DOHH2 (cell line): ENCODE measurements around the gene ALG8.

Experiments
- H3F3A ChIP-seq: fragments of 200-600 bp; sonication (generic), shearing (Covaris generic); 2 replicates; pipeline ENCODE4 v1.6.0; 2016; ENCODE audit warnings: antibody characterized with exemption, mild to moderate bottlenecking; ENCODE audit not compliant: control insufficient read depth, insufficient read depth
- H3K27ac ChIP-seq: fragments of 200-600 bp; sonication (generic); 2 replicates; pipeline ENCODE4 v1.5.1; 2014; ENCODE audit warnings: low read depth, mild to moderate bottlenecking, low read length, moderate library complexity
- H3K27me3 ChIP-seq: fragments of 200-600 bp; sonication (generic); 2 replicates; pipeline ENCODE4 v1.6.1; 2014; ENCODE audit warnings: mild to moderate bottlenecking, low read length, mixed read lengths; ENCODE audit not compliant: control insufficient read depth
- H3K36me3 ChIP-seq: fragments of 200-600 bp; sonication (generic); 2 replicates; pipeline ENCODE4 v1.6.1; 2014; ENCODE audit warnings: mild to moderate bottlenecking, low read length, moderate library complexity, mixed read lengths; ENCODE audit not compliant: control insufficient read depth
- H3K4me1 ChIP-seq: fragments of 200-600 bp; sonication (generic); 2 replicates; pipeline ENCODE4 v1.6.1; 2014; ENCODE audit warnings: mild to moderate bottlenecking, low read length, mixed read lengths; ENCODE audit not compliant: control insufficient read depth
- H3K4me2 ChIP-seq: fragments of 200-600 bp; sonication (generic); 2 replicates; pipeline ENCODE4 v1.6.0; 2014; ENCODE audit warnings: mild to moderate bottlenecking, low read length, moderate library complexity
- H3K4me3 ChIP-seq: fragments of 200-600 bp; sonication (generic); 2 replicates; pipeline ENCODE4 v1.5.1; 2014; ENCODE audit warnings: mild to moderate bottlenecking, low read length, mixed read lengths
- H3K79me2 ChIP-seq: fragments of 200-600 bp; sonication (generic); 2 replicates; pipeline ENCODE4 v1.6.1; 2014; ENCODE audit warnings: mild to moderate bottlenecking, low read length, mixed read lengths; ENCODE audit not compliant: control insufficient read depth
- H3K9me2 ChIP-seq: fragments of 200-600 bp; sonication (generic); replicated peaks from 2 replicates; pipeline ENCODE4 v1.6.1; 2014; ENCODE audit warnings: mild to moderate bottlenecking, low read length, mixed read lengths; ENCODE audit not compliant: control insufficient read depth
- H3K9me3 ChIP-seq: fragments of 200-600 bp; sonication (generic); 2 replicates; pipeline ENCODE4 v1.6.1; 2014; ENCODE audit warnings: antibody characterized with exemption, low read length, mixed read lengths; ENCODE audit not compliant: control insufficient read depth, insufficient read depth
- H4K20me1 ChIP-seq: fragments of 200-600 bp; sonication (generic); 2 replicates; pipeline ENCODE4 v1.6.0; 2014; ENCODE audit warnings: low read depth, mild to moderate bottlenecking, antibody characterized with exemption, low read length, moderate library complexity; ENCODE audit not compliant: control insufficient read depth, insufficient read depth
- EZH2phosphoT487 ChIP-seq: fragments of 200-600 bp; sonication (generic); IDR thresholded peaks from 2 replicates; pipeline ENCODE4 v1.6.1; 2017; ENCODE audit warnings: borderline replicate concordance, mild to moderate bottlenecking, antibody characterized with exemption, low read length, moderate library complexity, mixed read lengths
- TF ChIP-seq, protein P1 (sequence below): fragments of 200-600 bp; sonication (generic); IDR thresholded peaks from one replicate; pipeline ENCODE4 v1.5.1; 2014; ENCODE audit warnings: antibody characterized with exemption, mild to moderate bottlenecking, low read depth, low read length; ENCODE audit not compliant: poor library complexity, severe bottlenecking

Gene ALG8

DNA sequence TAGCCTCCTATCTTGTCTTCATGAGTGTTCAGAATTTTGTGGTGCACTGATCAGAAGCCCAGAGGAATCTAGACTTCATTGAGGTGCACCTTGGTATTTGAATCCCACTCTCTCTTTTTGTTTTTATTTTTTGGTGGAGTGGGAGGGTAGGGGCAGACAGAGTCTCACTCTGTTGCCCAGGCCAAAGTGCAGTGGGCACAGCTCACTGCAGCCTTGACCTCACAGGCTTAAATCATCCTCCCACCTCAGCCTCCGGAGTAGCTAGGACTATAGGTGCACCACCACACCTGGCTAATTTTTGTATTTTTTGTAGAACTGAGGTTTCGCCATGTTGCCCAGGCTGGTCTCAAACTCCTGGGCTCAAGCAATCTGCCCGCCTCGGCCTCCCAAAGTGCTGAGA lies 10.9 kb upstream of the ALG8 start:
- H3K9me3 ChIP-seq, result no peaks in the 10 kb centered on the region
- no peak overlapping the region for H3K4me2 ChIP-seq
- H3K4me3 ChIP-seq, result no peak overlapping the region
- H3K9me2 ChIP-seq, result no peaks in the 10 kb centered on the region
- H3K27ac ChIP-seq, result no peak overlapping the region
- H3K79me2 ChIP-seq, result no peaks in the 10 kb centered on the region
- no peaks in the 10 kb centered on the region for H3K4me1 ChIP-seq
- H3K27me3 ChIP-seq, result no peaks in the 10 kb centered on the region
- no peaks in the 10 kb centered on the region for H3K36me3 ChIP-seq
- no peaks in the 10 kb centered on the region for H3F3A ChIP-seq
- H4K20me1 ChIP-seq, result no peaks in the 10 kb centered on the region
- TF ChIP-seq EZH2phosphoT487, result no peak
- TF ChIP-seq, protein P1, sequence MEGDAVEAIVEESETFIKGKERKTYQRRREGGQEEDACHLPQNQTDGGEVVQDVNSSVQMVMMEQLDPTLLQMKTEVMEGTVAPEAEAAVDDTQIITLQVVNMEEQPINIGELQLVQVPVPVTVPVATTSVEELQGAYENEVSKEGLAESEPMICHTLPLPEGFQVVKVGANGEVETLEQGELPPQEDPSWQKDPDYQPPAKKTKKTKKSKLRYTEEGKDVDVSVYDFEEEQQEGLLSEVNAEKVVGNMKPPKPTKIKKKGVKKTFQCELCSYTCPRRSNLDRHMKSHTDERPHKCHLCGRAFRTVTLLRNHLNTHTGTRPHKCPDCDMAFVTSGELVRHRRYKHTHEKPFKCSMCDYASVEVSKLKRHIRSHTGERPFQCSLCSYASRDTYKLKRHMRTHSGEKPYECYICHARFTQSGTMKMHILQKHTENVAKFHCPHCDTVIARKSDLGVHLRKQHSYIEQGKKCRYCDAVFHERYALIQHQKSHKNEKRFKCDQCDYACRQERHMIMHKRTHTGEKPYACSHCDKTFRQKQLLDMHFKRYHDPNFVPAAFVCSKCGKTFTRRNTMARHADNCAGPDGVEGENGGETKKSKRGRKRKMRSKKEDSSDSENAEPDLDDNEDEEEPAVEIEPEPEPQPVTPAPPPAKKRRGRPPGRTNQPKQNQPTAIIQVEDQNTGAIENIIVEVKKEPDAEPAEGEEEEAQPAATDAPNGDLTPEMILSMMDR, result no peak

DNA sequence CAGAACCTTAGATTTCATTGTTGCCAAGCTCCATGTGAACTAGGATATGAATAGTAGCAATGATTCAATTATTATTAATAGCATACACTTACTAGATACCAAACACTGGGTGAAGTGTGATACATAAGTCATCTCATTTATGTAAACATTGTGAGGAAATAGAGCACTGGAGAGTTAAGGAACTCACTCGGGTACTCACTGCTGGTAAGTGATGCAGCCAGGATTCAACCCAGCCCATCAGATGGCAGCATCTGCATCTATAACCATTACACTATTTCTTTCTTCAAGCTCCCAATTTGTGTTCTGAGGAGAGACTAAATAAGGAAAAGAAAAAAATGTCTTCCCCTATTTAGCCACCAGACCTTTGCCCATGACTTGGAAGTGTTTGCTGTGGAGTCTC lies 10.2 kb upstream of the ALG8 start:
- Histone ChIP-seq H3K4me2 (no peak overlapping the region), H4K20me1 (no peaks in the 10 kb centered on the region), H3K36me3 (no peaks in the 10 kb centered on the region), H3F3A (no peaks in the 10 kb centered on the region), H3K9me3 (no peaks in the 10 kb centered on the region), H3K9me2 (no peaks in the 10 kb centered on the region), H3K4me3 (no peak overlapping the region), H3K4me1 (no peaks in the 10 kb centered on the region), H3K27me3 (no peaks in the 10 kb centered on the region), H3K27ac (no peak overlapping the region), H3K79me2 (no peaks in the 10 kb centered on the region)
- TF ChIP-seq EZH2phosphoT487, result no peak
- TF ChIP-seq, protein P1, result no peak

DNA sequence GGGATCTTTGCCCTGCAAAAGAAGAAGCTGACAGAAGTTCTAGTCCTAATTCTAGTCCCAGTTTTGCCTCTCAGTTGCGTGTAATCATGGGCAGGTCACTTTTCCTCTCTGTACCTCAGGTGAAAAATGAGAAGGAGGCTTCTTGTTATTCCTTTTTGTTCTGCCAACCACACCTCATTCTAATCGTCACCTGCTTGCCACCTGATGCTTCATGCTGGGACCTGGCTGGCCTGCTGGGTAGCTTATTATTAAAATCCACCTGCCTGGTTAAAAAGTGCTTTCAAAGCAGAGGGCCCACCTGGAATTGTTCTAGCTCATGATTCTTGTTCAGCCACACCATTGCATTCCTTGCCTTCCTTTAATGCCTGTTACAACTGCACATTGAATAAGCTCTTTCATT lies 8.4 kb upstream of the ALG8 start:
- no peaks in the 10 kb centered on the region for H3K9me2 ChIP-seq
- peaks cover 9% of the 10 kb centered on the region for H3K4me1 ChIP-seq
- no peak overlapping the region for H3K4me3 ChIP-seq
- no peaks in the 10 kb centered on the region for H3K36me3 ChIP-seq
- no peak overlapping the region for H3K4me2 ChIP-seq
- H3F3A ChIP-seq, result no peaks in the 10 kb centered on the region
- TF ChIP-seq EZH2phosphoT487, result no peak
- TF ChIP-seq, protein P1, result no peak
- H4K20me1 ChIP-seq, result no peaks in the 10 kb centered on the region
- H3K27ac ChIP-seq, result no peak overlapping the region
- H3K27me3 ChIP-seq, result no peaks in the 10 kb centered on the region
- H3K9me3 ChIP-seq, result no peaks in the 10 kb centered on the region
- no peaks in the 10 kb centered on the region for H3K79me2 ChIP-seq

DNA sequence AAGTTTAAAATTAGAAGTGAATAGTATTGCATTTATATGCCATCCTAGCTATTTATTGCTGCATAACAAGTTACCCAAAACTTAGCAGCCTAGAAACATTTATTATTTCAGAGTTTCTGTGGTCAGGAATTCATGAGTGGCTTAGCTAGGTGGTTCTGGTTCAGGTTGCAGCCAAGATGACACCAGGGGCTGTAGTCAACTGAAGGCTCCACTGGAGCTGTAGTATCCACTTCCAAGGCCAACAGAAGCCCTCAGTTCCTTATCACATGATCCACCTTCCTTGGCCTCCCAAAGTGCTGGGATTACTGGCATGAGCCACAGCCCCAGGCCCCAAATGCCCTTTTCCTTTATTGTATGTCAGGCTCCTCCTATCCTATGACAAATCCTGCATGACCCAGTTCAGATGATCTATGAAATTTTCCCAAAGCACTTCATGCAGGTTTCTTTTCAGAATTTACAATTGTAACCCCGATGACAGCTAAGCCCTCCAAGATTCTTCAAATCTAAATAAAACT lies 6.1 kb upstream of the ALG8 start:
- H3K4me3 ChIP-seq, result no peak overlapping the region
- no peak overlapping the region for H3K27ac ChIP-seq
- no peaks in the 10 kb centered on the region for H3K27me3 ChIP-seq
- no peak overlapping the region for H3K4me2 ChIP-seq
- no peaks in the 10 kb centered on the region for H3K9me2 ChIP-seq
- peaks cover 4% of the 10 kb centered on the region for H3K79me2 ChIP-seq
- H3K9me3 ChIP-seq, result no peaks in the 10 kb centered on the region
- H3K36me3 ChIP-seq, result peaks cover 5% of the 10 kb centered on the region; the same call in 1 of the 2 replicates
- TF ChIP-seq, protein P1, result no peak
- no peak for TF ChIP-seq EZH2phosphoT487
- H3F3A ChIP-seq, result no peaks in the 10 kb centered on the region
- H4K20me1 ChIP-seq, result no peaks in the 10 kb centered on the region
- H3K4me1 ChIP-seq, result peaks cover 15% of the 10 kb centered on the region
